Epithelial cell of esophagus (primary cell): ENCODE results near the gene MUTYH.
A peak's percentile ranks its signal among the peaks of the same experiment; 100 is the strongest.
"Not testable (repeated sequence)": the region's sequence is repeated elsewhere in the genome, so short reads cannot be mapped to it uniquely, and the experiment has no call there.

Experiments
- DNase-seq: peaks from one replicate; pipeline ENCODE4 v3.0.0; 2010; ENCODE audit warnings: low read depth
- H3K4me3 ChIP-seq: 2 replicates; pipeline ENCODE4 v1.5.1; 2011; ENCODE audit warnings: mild to moderate bottlenecking, low read length, control low read depth
- CTCF ChIP-seq: IDR thresholded peaks from 2 replicates; pipeline ENCODE4 v1.5.1; 2011; ENCODE audit warnings: low read depth, mild to moderate bottlenecking, low read length, control low read depth, inconsistent platforms; ENCODE audit not compliant: insufficient read depth; ENCODE audit errors: missing control alignments

Gene MUTYH

GRCh38 chr1:45364294-45364693, 24.1 kb upstream of the MUTYH start:
- no peak for DNase-seq
- TF ChIP-seq CTCF: no peak

GRCh38 chr1:45360981-45361380, 20.7 kb upstream of the MUTYH start:
- TF ChIP-seq CTCF: peak; percentile 33
- H3K4me3 ChIP-seq: not testable (repeated sequence)
- DNase-seq: peak; percentile 66

More at GRCh38 chr1:45364294-45364693, 24.1 kb upstream of the MUTYH start:
- H3K4me3 ChIP-seq: no peak overlapping the region

- TF ChIP-seq CTCF: peak; percentile 64
- no peak overlapping the region for H3K4me3 ChIP-seq
- peak; percentile 81 for DNase-seq
Measured at GRCh38 chr1:45359882-45360513, 19.8 kb upstream of the MUTYH start.

GRCh38 chr1:45356186-45356585, 15.9 kb upstream of the MUTYH start:
- no peak overlapping the region for H3K4me3 ChIP-seq
- TF ChIP-seq CTCF: no peak
- DNase-seq: peak; percentile 73

- no peak for TF ChIP-seq CTCF
- H3K4me3 ChIP-seq: no peak overlapping the region
- peak; percentile 33 for DNase-seq
Measured at GRCh38 chr1:45355683-45356082, 15.4 kb upstream of the MUTYH start.

GRCh38 chr1:45354838-45355237, 14.6 kb upstream of the MUTYH start:
- no peak for DNase-seq
- H3K4me3 ChIP-seq: no peak overlapping the region
- no peak for TF ChIP-seq CTCF

GRCh38 chr1:45353685-45354084, 13.4 kb upstream of the MUTYH start:
- H3K4me3 ChIP-seq: no peak overlapping the region
- TF ChIP-seq CTCF: no peak
- DNase-seq: no peak
